HG03095 (cell line): Measurements from ENCODE around the gene MANBA.
"Not testable (repeated sequence)": the region's sequence is repeated elsewhere in the genome, so short reads cannot be mapped to it uniquely, and the experiment has no call there.

Experiments used
- ATAC-seq: cut with Tn5 transposase; IDR thresholded peaks from one replicate; pipeline ENCODE4 v1.9.1; 2021; ENCODE audit warnings: moderate library complexity; ENCODE audit not compliant: unreplicated experiment

Gene MANBA

GRCh38 chr4:102625232-102625930 is 135.4 kb downstream of the MANBA start:
- peak; percentile 85 for ATAC-seq

GRCh38 chr4:102624505-102624904 is 136.3 kb downstream of the MANBA start:
- ATAC-seq: no peak

- ATAC-seq: no peak
Measured at GRCh38 chr4:102623622-102624021, 137.1 kb downstream of the MANBA start.

GRCh38 chr4:102620697-102621497 is 139.9 kb downstream of the MANBA start:
- ATAC-seq: peak; percentile 55

- ATAC-seq: not testable (repeated sequence)
Measured at GRCh38 chr4:102619776-102620631, 140.8 kb downstream of the MANBA start.

- ATAC-seq: not testable (repeated sequence)
Measured at GRCh38 chr4:102619021-102619420, 141.7 kb downstream of the MANBA start.

GRCh38 chr4:102616636-102617035 is 144.1 kb downstream of the MANBA start:
- no peak for ATAC-seq

GRCh38 chr4:102614801-102615200 is 146.0 kb downstream of the MANBA start:
- ATAC-seq: no peak

GRCh38 chr4:102612824-102613366 is 147.9 kb downstream of the MANBA start:
- no peak for ATAC-seq

GRCh38 chr4:102612210-102612609 is 148.6 kb downstream of the MANBA start:
- no peak for ATAC-seq

GRCh38 chr4:102610476-102610875 is 150.3 kb downstream of the MANBA start:
- no peak for ATAC-seq

- no peak for ATAC-seq
Measured at GRCh38 chr4:102610007-102610406, 150.8 kb downstream of the MANBA start.

GRCh38 chr4:102608190-102608589 is 152.6 kb downstream of the MANBA start:
- no peak for ATAC-seq

- no peak for ATAC-seq
Measured at GRCh38 chr4:102606846-102607450, 153.8 kb downstream of the MANBA start.

- ATAC-seq: no peak
Measured at GRCh38 chr4:102606261-102606660, 154.5 kb downstream of the MANBA start.

- ATAC-seq: no peak
Measured at GRCh38 chr4:102604222-102604940, 156.4 kb downstream of the MANBA start.

GRCh38 chr4:102601586-102602227 is 159.1 kb downstream of the MANBA start:
- ATAC-seq: no peak

GRCh38 chr4:102600689-102601088 is 160.1 kb downstream of the MANBA start:
- no peak for ATAC-seq

- no peak for ATAC-seq
Measured at GRCh38 chr4:102599886-102600285, 160.9 kb downstream of the MANBA start.
